Measurements from ENCODE around the gene XYLT1.

The XYLT1 gene

DNA sequence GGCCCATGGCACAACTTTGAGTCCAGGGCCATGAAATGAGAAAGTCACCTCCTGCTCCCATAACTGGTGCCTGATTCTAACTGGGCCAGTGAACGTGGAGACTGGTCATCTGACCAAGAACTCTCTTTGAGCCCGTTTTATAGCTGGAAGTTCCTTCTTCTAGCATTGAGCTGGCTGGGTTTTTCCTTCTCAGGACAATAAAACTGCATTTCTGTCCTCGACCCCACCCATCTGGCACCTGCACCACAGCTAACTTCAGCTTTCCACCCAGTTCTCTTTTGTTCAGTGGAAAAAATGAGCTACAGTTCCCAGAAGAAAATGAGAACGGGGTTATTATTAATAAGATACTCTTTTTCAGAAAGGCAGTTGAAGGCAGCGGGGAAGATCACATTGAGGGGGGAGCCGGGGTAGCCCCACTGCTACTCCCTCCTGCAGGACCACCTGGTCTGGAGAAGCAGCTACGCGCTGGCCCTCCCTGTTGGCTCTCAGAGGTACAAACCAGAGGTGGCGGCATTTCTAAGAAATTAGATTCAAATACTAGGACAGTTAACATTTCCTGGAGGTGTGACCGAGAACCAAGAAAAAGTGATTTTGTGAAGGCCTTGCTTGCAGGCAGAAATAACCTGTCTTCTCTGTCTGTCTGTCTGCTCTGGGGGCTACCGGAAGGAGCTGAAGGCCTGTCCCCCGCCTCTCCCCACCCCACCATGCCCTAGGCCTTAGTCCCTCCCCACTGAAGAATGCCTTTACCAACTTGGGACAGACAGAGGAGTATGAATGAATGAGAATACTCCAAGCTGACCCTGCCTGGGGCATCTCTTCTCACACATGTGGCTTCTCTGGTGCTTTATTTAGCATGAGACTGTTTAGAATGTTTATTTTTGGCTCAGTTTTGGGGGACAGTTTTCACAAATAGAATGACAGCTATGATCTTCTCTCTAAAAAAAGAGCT is 123.9 kb downstream of the XYLT1 start:
- H4K20me1 ChIP-seq (ENCODE audit: control insufficient read depth, insufficient read depth, low read depth, low read length), result no peaks in the 10 kb centered on the region
- no peaks in the 10 kb centered on the region for H3F3A ChIP-seq (ENCODE audit: control insufficient read depth, insufficient read depth)
- no peak overlapping the region for H3K27ac ChIP-seq (ENCODE audit: low read depth, low read length)
- H3K4me1 ChIP-seq (ENCODE audit: control insufficient read depth, low read length), result peaks cover 34% of the 10 kb centered on the region
- peak overlapping the region; percentile 50 for H3K4me2 ChIP-seq (ENCODE audit: low read length)
- H3K9me2 ChIP-seq (replicated peaks; ENCODE audit: control insufficient read depth, low read length), result no peaks in the 10 kb centered on the region
- H3K9me3 ChIP-seq (ENCODE audit: control insufficient read depth, insufficient read depth, low read length), result no peaks in the 10 kb centered on the region
- no peaks in the 10 kb centered on the region for H3K27me3 ChIP-seq (ENCODE audit: control insufficient read depth, low read length)
- H3K79me2 ChIP-seq (ENCODE audit: control insufficient read depth, low read length), result no peaks in the 10 kb centered on the region
- H3K36me3 ChIP-seq (ENCODE audit: control insufficient read depth, low read length), result no peaks in the 10 kb centered on the region
- TF ChIP-seq, protein P1, sequence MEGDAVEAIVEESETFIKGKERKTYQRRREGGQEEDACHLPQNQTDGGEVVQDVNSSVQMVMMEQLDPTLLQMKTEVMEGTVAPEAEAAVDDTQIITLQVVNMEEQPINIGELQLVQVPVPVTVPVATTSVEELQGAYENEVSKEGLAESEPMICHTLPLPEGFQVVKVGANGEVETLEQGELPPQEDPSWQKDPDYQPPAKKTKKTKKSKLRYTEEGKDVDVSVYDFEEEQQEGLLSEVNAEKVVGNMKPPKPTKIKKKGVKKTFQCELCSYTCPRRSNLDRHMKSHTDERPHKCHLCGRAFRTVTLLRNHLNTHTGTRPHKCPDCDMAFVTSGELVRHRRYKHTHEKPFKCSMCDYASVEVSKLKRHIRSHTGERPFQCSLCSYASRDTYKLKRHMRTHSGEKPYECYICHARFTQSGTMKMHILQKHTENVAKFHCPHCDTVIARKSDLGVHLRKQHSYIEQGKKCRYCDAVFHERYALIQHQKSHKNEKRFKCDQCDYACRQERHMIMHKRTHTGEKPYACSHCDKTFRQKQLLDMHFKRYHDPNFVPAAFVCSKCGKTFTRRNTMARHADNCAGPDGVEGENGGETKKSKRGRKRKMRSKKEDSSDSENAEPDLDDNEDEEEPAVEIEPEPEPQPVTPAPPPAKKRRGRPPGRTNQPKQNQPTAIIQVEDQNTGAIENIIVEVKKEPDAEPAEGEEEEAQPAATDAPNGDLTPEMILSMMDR (IDR thresholded peaks at IDR 0.05; ENCODE audit: low read depth, low read length, poor library complexity, severe bottlenecking), result no peak
- TF ChIP-seq EZH2phosphoT487 (IDR thresholded peaks at IDR 0.05; ENCODE audit: borderline replicate concordance, low read length), result no peak
- H3K4me3 ChIP-seq (ENCODE audit: low read length), result peak overlapping the region; percentile 16; the same call in 1 of the 2 replicates

DNA sequence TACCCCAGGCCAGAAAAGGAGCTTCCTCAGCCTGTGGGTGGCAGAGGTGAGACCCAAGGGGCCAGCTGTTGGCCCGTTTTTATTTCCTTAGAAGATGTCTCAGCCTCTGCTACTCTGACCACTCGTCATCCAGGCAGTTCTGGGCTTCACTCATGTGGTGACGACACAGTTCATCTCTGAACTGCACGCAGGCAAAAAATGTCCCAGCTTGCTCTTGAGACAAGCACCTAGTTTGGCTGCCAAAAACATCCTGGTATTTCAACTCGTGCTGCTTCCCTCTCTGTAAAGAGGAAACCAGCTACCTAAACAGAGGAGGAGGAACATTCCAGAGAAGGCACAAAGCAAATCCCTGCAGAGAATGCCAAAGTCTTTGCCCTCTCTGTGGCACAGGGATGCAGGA is 125.7 kb downstream of the XYLT1 start:
- Histone ChIP-seq H3K27me3 (ENCODE audit: control insufficient read depth, low read length) (no peaks in the 10 kb centered on the region), H3K4me2 (ENCODE audit: low read length) (no peak overlapping the region), H3K9me2 (replicated peaks; ENCODE audit: control insufficient read depth, low read length) (no peaks in the 10 kb centered on the region), H3K9me3 (ENCODE audit: control insufficient read depth, insufficient read depth, low read length) (no peaks in the 10 kb centered on the region), H3K79me2 (ENCODE audit: control insufficient read depth, low read length) (no peaks in the 10 kb centered on the region), H3K27ac (ENCODE audit: low read depth, low read length) (no peak overlapping the region), H3F3A (ENCODE audit: control insufficient read depth, insufficient read depth) (no peaks in the 10 kb centered on the region), H3K36me3 (ENCODE audit: control insufficient read depth, low read length) (no peaks in the 10 kb centered on the region), H3K4me3 (ENCODE audit: low read length) (no peak overlapping the region), H4K20me1 (ENCODE audit: control insufficient read depth, insufficient read depth, low read depth, low read length) (no peaks in the 10 kb centered on the region), H3K4me1 (ENCODE audit: control insufficient read depth, low read length) (peaks cover 50% of the 10 kb centered on the region)
- TF ChIP-seq, protein P1 (IDR thresholded peaks at IDR 0.05; ENCODE audit: low read depth, low read length, poor library complexity, severe bottlenecking), result no peak
- TF ChIP-seq EZH2phosphoT487 (IDR thresholded peaks at IDR 0.05; ENCODE audit: borderline replicate concordance, low read length), result no peak

DNA sequence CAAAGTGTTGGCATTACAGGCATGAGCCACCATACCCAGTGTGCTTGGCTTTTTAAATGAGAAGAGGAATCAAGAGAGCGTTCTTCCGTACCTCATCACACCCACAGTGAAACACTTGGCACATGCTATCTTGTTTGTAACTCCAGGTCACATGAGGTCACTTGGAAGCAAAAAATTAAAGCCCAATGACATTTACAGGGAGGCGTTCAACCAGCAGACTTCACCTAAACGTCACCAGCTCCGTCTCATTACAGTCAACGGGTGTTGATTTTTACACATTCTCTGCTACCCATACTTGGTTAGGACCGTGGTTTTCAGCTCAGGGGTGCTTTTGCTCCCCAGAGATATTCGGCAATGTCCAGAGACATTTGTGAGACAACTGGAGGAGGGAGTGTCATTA is 127.0 kb downstream of the XYLT1 start:
- H3K27ac ChIP-seq (ENCODE audit: low read depth, low read length), result no peak overlapping the region

More for the DNA sequence above, 127.0 kb downstream of the XYLT1 start:
- Histone ChIP-seq H3F3A (ENCODE audit: control insufficient read depth, insufficient read depth) (no peaks in the 10 kb centered on the region), H3K4me2 (ENCODE audit: low read length) (no peak overlapping the region), H3K9me2 (replicated peaks; ENCODE audit: control insufficient read depth, low read length) (no peaks in the 10 kb centered on the region), H4K20me1 (ENCODE audit: control insufficient read depth, insufficient read depth, low read depth, low read length) (no peaks in the 10 kb centered on the region), H3K4me3 (ENCODE audit: low read length) (no peak overlapping the region), H3K36me3 (ENCODE audit: control insufficient read depth, low read length) (no peaks in the 10 kb centered on the region), H3K4me1 (ENCODE audit: control insufficient read depth, low read length) (peaks cover 50% of the 10 kb centered on the region), H3K9me3 (ENCODE audit: control insufficient read depth, insufficient read depth, low read length) (no peaks in the 10 kb centered on the region), H3K79me2 (ENCODE audit: control insufficient read depth, low read length) (no peaks in the 10 kb centered on the region), H3K27me3 (ENCODE audit: control insufficient read depth, low read length) (no peaks in the 10 kb centered on the region)
- no peak for TF ChIP-seq EZH2phosphoT487 (IDR thresholded peaks at IDR 0.05; ENCODE audit: borderline replicate concordance, low read length)
- TF ChIP-seq, protein P1 (IDR thresholded peaks at IDR 0.05; ENCODE audit: low read depth, low read length, poor library complexity, severe bottlenecking), result no peak

Measured in DOHH2 (cell line).